Adrenal gland (tissue), 12 donors: Measurements from ENCODE around the gene JARID2. TPM values are rescaled to one million over a fixed set of nuclear protein-coding genes. Genes with fewer than 3 reads are reported as not detected.

Experiments used
- DNase-seq, 7 donors: peaks; one replicate each; pipeline ENCODE4 v3.0.0-alpha.2; 2019 to 2020
- H3K27ac ChIP-seq, 5 donors: fragments of 200-600 bp; sonication (generic) in 4 of 5; 1 replicate in 3 of 5; 2 replicates in 2 of 5; pipeline versions ENCODE4 v1.5.1 to v1.8.0; 2016 to 2020; ENCODE audit warnings: mild to moderate bottlenecking in 1 of 5
- H3K27me3 ChIP-seq: fragments of 200-600 bp; 2 replicates; pipeline ENCODE4 v1.8.0; 2021
- H3K36me3 ChIP-seq, 2 donors: fragments of 200-600 bp; replicated peaks in 1 of 2; 1 replicate in 1 of 2; 2 replicates in 1 of 2; pipeline versions ENCODE4 v1.5.1 to v1.8.0; 2018 to 2022
- H3K4me1 ChIP-seq, 2 donors: fragments of 200-600 bp; replicated peaks in 1 of 2; 1 replicate in 1 of 2; 2 replicates in 1 of 2; pipeline versions ENCODE4 v1.5.1 to v1.8.0; 2018 to 2021
- H3K4me3 ChIP-seq, 4 donors: fragments of 200-600 bp; sonication (generic) in 3 of 4; one replicate each; pipeline ENCODE4 v1.5.1; 2016 to 2018
- H3K9me3 ChIP-seq, 3 donors: fragments of 200-600 bp; sonication (generic) in 1 of 3; replicated peaks in 1 of 3; 1 replicate in 2 of 3; 2 replicates in 1 of 3; pipeline versions ENCODE4 v1.5.1 to v1.8.0; 2016 to 2021
- POLR2A ChIP-seq, 2 donors: fragments of 450-650 bp; IDR thresholded peaks; one replicate each; pipeline ENCODE4 v1.6.1; 2017; ENCODE audit warnings: antibody characterized with exemption in 2 of 2, mild to moderate bottlenecking in 2 of 2, moderate library complexity in 1 of 2
- WGBS, 4 donors: extraction: QIAGEN DNeasy Blood & Tissue Kit in 2 of 4; methylation state at CpG; one replicate each; pipeline versions ENCODE4 v1.1.5 to v1.1.7; 2013 to 2017; 5-methylcytosine and 5-hydroxymethylcytosine counted together
- intact Hi-C, 2 donors: fragments of 100-400 bp; cut with DNase I; formaldehyde crosslinking; loops; one replicate each; pipeline versions ENCODE4 v1.14.1 to v1.15.0; 2022 to 2023
- polyA plus RNA-seq, 3 donors: library from polyadenylated mRNA; stranded (reverse); fragments of 200-250 nt in 2 of 3; fragments of 350-450 nt in 1 of 3; fragmentation: Illumina TruSeq in 1 of 3; extraction: RNeasy Lipid Tissue Mini Kit (QIAGEN cat#74804) in 1 of 3; gene quantifications; one replicate each; pipeline ENCODE4 v1.2.3, GENCODE V29; 2013 to 2014
- total RNA-seq, 9 donors: library from RNA; depleted of rRNA in 4 of 9; stranded (reverse); fragments of >200 nt in 4 of 9; fragments of 120-200 nt in 1 of 9; fragmentation: NEBNext Ultra II Directional in 1 of 9; extraction: Animal tissue kit (Norgen Biotek cat#: 25700) in 1 of 9; gene quantifications; one replicate each; pipeline versions ENCODE4 v1.1.0 to v1.2.4, GENCODE V29; 2013 to 2023
- TF ChIP-seq, protein P1 (sequence below), 6 experiments: fragments of 450-650 bp in 4 of 6; fragments of 200-600 bp in 2 of 6; sonication (generic) in 1 of 6; IDR thresholded peaks; 1 replicate in 5 of 6; 2 replicates in 1 of 6; pipeline versions ENCODE4 v1.5.1 to v1.8.0; 2016 to 2021; ENCODE audit warnings: antibody characterized with exemption in 6 of 6, mild to moderate bottlenecking in 2 of 6, moderate library complexity in 1 of 6
- donor health status: healthy with polysubstance abuse.
- donor health status: Bipolar disorder and iron deficiency.
- donor health status: DM: yes; HTN: yes; CAD: no.
- donor health status: DM: no; HTN: no; CAD: no.
- donor health status: DM: no; HTN: no; CAD: no.
- donor health status: DM: yes; HTN: yes; CAD: no.

The JARID2 gene
- total and polyA plus RNA-seq, 12 donors = 3.0 to 13.6 (median 8.2) TPM

DNA sequence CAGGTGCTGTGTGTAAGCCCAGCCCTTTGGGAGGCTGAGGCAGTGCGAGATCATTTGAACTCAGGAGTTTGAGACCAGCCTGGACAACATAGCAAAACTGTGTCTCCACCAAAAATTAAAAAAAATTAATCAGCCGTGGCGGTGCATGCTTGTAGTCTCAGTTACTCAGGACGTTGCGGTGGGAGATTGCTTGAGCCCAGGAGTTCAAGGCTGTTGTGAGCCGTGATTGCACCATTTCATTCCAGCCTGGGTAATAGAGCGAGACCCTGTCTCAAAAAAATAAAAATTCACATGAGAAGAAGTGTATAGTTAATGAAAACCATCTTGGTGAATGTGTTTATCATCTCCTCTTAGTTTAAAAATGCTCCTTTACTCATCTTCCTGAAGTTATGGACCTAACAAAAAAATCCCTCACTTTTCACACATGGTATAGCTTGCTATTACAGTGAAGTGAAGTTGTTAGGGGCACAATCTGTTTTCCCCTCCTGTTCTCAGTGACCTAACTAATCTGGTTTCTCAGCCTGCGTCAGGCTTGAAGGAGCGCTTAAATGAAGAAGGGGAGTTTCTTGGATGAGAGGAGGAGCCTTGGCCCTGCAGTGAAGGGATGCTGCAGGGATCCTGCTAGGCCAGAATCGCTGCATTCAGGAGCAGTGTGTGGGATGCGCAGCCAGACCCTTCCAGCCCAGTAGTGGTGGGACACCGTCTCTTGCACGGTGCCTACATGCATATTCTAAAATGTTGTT is 45.3 kb downstream of the JARID2 start:
- no peak for DNase-seq
- Histone ChIP-seq H3K36me3 (no peaks in the 10 kb centered on the region), H3K27me3 (no peaks in the 10 kb centered on the region), H3K27ac (no peak overlapping the region), H3K4me1 (peaks cover 13 to 19% of the 10 kb centered on the region in 2 donors), H3K4me3 (no peak overlapping the region), H3K9me3 (no peaks in the 10 kb centered on the region)
- intact Hi-C loops = no loop called here
- TF ChIP-seq, protein P1, sequence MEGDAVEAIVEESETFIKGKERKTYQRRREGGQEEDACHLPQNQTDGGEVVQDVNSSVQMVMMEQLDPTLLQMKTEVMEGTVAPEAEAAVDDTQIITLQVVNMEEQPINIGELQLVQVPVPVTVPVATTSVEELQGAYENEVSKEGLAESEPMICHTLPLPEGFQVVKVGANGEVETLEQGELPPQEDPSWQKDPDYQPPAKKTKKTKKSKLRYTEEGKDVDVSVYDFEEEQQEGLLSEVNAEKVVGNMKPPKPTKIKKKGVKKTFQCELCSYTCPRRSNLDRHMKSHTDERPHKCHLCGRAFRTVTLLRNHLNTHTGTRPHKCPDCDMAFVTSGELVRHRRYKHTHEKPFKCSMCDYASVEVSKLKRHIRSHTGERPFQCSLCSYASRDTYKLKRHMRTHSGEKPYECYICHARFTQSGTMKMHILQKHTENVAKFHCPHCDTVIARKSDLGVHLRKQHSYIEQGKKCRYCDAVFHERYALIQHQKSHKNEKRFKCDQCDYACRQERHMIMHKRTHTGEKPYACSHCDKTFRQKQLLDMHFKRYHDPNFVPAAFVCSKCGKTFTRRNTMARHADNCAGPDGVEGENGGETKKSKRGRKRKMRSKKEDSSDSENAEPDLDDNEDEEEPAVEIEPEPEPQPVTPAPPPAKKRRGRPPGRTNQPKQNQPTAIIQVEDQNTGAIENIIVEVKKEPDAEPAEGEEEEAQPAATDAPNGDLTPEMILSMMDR (IDR thresholded peaks at IDR 0.05) = no peak
- TF ChIP-seq POLR2A (IDR thresholded peaks at IDR 0.05) = no peak
- 79 to 85% (median 80%) methylated on average over 13 of the region's 13 CpGs for WGBS, 4 donors

DNA sequence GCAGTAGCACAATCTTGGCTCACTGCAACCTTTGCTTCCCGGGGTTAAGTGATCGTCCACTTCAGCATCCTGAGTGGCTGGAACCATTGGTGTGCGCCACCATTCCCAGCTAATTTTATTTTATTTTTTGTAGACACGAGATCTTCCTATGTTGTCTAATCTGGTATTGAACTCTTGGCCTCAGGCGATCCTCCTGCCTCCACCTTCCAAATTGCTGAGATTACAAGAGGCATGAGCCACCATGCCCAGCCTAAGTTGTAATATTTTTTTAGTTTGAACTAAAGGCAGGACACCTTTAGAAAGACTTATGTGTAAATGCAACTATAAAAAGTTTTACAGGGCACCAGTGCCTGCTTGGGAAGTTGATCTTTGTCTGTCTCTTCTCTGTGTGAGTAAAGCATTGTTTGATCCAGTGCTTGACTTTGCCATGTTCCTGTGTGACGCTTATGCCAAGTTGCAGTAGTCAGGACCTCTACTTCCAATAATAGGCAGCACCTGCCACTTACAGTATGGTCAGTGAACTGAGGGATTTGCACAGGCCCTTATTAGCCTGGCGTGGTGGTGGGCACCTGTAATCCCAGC is 46.9 kb downstream of the JARID2 start:
- Histone ChIP-seq H3K9me3 (no peaks in the 10 kb centered on the region), H3K4me1 (peaks cover 13 to 30% of the 10 kb centered on the region in 2 donors), H3K27me3 (no peaks in the 10 kb centered on the region), H3K27ac (no peak overlapping the region), H3K4me3 (no peak overlapping the region), H3K36me3 (no peaks in the 10 kb centered on the region)
- intact Hi-C loops = no loop called here
- 93 to 98% (median 95%) methylated on average over 7 of the region's 7 CpGs for WGBS, 4 donors
- TF ChIP-seq POLR2A (IDR thresholded peaks at IDR 0.05) = no peak
- TF ChIP-seq, protein P1 (IDR thresholded peaks at IDR 0.05) = no peak
- DNase-seq = no peak

DNA sequence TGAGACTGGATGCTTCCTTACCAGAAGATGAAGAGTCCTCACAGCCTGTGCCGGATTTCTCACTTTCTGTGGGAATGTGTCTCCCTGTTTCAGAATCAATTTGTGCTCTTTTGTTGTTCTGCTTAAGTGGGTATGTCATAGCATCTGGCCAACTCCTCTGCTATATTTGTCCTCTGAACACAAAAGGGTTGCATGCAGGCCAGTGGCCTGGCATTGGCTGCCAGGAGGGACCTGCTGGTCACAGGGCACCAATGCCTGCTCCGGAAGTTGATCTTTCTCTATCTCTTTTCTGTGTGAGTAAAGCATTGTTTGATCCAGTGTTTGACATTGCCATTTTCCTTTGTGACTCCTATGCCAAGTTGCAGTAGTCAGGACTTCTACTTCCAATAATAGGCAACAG is 47.8 kb downstream of the JARID2 start:
- intact Hi-C loops = no loop called here
- no peak overlapping the region for H3K27ac ChIP-seq
- H3K4me3 ChIP-seq = no peak overlapping the region
- H3K27me3 ChIP-seq = no peaks in the 10 kb centered on the region
- WGBS, 4 donors = 60 to 73% (median 67%) methylated on average over 2 of the region's 2 CpGs
- peaks cover 13 to 34% of the 10 kb centered on the region in 2 donors for H3K4me1 ChIP-seq
- DNase-seq = peak in 2 of 7 donors; percentile 15 to 56
- no peaks in the 10 kb centered on the region for H3K36me3 ChIP-seq
- TF ChIP-seq POLR2A (IDR thresholded peaks at IDR 0.05) = no peak
- no peaks in the 10 kb centered on the region for H3K9me3 ChIP-seq

DNA sequence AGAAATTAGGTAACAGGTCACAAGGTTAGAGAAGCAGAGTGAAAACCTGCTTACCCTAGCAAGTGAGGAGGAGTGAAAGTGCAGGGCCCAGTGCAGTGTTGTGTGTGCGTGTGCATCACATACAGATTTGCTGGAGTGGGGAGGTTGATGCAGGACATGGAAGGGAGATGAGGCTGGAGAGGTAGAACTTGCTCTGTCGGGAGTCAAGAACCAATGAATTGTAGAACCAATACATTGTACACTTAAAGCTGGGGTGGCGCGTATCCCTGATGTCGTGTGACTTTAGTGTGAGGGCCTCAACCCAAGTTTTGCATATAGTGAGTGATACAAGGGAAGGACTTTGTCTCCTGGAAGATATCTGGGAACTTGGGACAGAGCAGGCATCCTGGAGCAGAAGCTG is 48.6 kb downstream of the JARID2 start:
- no peaks in the 10 kb centered on the region for H3K36me3 ChIP-seq
- no peaks in the 10 kb centered on the region for H3K9me3 ChIP-seq
- H3K4me1 ChIP-seq = peaks cover 11 to 34% of the 10 kb centered on the region in 2 donors
- no peaks in the 10 kb centered on the region for H3K27me3 ChIP-seq
- intact Hi-C loops = no loop called here
- 94 to 97% (median 97%) methylated on average over 5 of the region's 5 CpGs for WGBS, 4 donors
- no peak overlapping the region for H3K4me3 ChIP-seq
- no peak overlapping the region for H3K27ac ChIP-seq
- no peak for DNase-seq
- no peak for TF ChIP-seq POLR2A (IDR thresholded peaks at IDR 0.05)
- TF ChIP-seq, protein P1 (IDR thresholded peaks at IDR 0.05) = no peak
